Measurements from ENCODE around the gene CDC42BPA. TPM values are rescaled to one million over a fixed set of nuclear protein-coding genes. Genes with fewer than 3 reads are reported as not detected.

Gene CDC42BPA
- total RNA-seq, 1 donor from 2014 or later: 95.7 TPM

GRCh38 chr1:226972931-226973330 lies 345.4 kb downstream of the CDC42BPA start:
- no peak for DNase-seq (ENCODE audit: extremely low spot score, unreplicated experiment)
- H3K27me3 Mint-ChIP-seq (ENCODE audit: unreplicated experiment): no peaks in the 10 kb centered on the region
- H3K9me3 Mint-ChIP-seq (ENCODE audit: unreplicated experiment): peaks cover 7% of the 10 kb centered on the region
- no peak for TF ChIP-seq CTCF (IDR thresholded peaks at IDR 0.05)
- H3K36me3 Mint-ChIP-seq (ENCODE audit: unreplicated experiment): peaks cover 11% of the 10 kb centered on the region
- H3K27ac Mint-ChIP-seq (ENCODE audit: unreplicated experiment): no peak overlapping the region
- H3K4me1 Mint-ChIP-seq (ENCODE audit: unreplicated experiment): peaks cover 25% of the 10 kb centered on the region
- H3K4me3 Mint-ChIP-seq (ENCODE audit: unreplicated experiment): no peak overlapping the region

GRCh38 chr1:226971765-226972164 lies 346.5 kb downstream of the CDC42BPA start:
- TF ChIP-seq CTCF (IDR thresholded peaks at IDR 0.05): no peak
- H3K27ac Mint-ChIP-seq (ENCODE audit: unreplicated experiment): no peak overlapping the region
- peaks cover 7% of the 10 kb centered on the region for H3K9me3 Mint-ChIP-seq (ENCODE audit: unreplicated experiment)
- no peak for DNase-seq (ENCODE audit: extremely low spot score, unreplicated experiment)
- no peaks in the 10 kb centered on the region for H3K27me3 Mint-ChIP-seq (ENCODE audit: unreplicated experiment)
- peaks cover 25% of the 10 kb centered on the region for H3K4me1 Mint-ChIP-seq (ENCODE audit: unreplicated experiment)
- H3K36me3 Mint-ChIP-seq (ENCODE audit: unreplicated experiment): peaks cover 11% of the 10 kb centered on the region
- no peak overlapping the region for H3K4me3 Mint-ChIP-seq (ENCODE audit: unreplicated experiment)

- Mint-ChIP-seq H3K27ac (ENCODE audit: unreplicated experiment) (no peak overlapping the region), H3K4me3 (ENCODE audit: unreplicated experiment) (no peak overlapping the region), H3K36me3 (ENCODE audit: unreplicated experiment) (peaks cover 14% of the 10 kb centered on the region), H3K9me3 (ENCODE audit: unreplicated experiment) (peaks cover 7% of the 10 kb centered on the region), H3K27me3 (ENCODE audit: unreplicated experiment) (no peaks in the 10 kb centered on the region), H3K4me1 (ENCODE audit: unreplicated experiment) (no peaks in the 10 kb centered on the region)
- DNase-seq (ENCODE audit: extremely low spot score, unreplicated experiment): no peak
- no peak for TF ChIP-seq CTCF (IDR thresholded peaks at IDR 0.05)
Observed at GRCh38 chr1:226967665-226968064, 350.6 kb downstream of the CDC42BPA start.

GRCh38 chr1:226966683-226967082 lies 351.6 kb downstream of the CDC42BPA start:
- no peaks in the 10 kb centered on the region for H3K4me1 Mint-ChIP-seq (ENCODE audit: unreplicated experiment)
- H3K9me3 Mint-ChIP-seq (ENCODE audit: unreplicated experiment): peaks cover 2% of the 10 kb centered on the region
- TF ChIP-seq CTCF (IDR thresholded peaks at IDR 0.05): no peak
- H3K27ac Mint-ChIP-seq (ENCODE audit: unreplicated experiment): no peak overlapping the region
- H3K36me3 Mint-ChIP-seq (ENCODE audit: unreplicated experiment): peaks cover 8% of the 10 kb centered on the region
- no peaks in the 10 kb centered on the region for H3K27me3 Mint-ChIP-seq (ENCODE audit: unreplicated experiment)
- DNase-seq (ENCODE audit: extremely low spot score, unreplicated experiment): no peak
- H3K4me3 Mint-ChIP-seq (ENCODE audit: unreplicated experiment): no peak overlapping the region

GRCh38 chr1:226965581-226966440 lies 352.5 kb downstream of the CDC42BPA start:
- Mint-ChIP-seq H3K4me3 (ENCODE audit: unreplicated experiment) (no peak overlapping the region), H3K27me3 (ENCODE audit: unreplicated experiment) (no peaks in the 10 kb centered on the region), H3K27ac (ENCODE audit: unreplicated experiment) (no peak overlapping the region), H3K9me3 (ENCODE audit: unreplicated experiment) (no peaks in the 10 kb centered on the region), H3K36me3 (ENCODE audit: unreplicated experiment) (peaks cover 5% of the 10 kb centered on the region), H3K4me1 (ENCODE audit: unreplicated experiment) (no peaks in the 10 kb centered on the region)
- DNase-seq (ENCODE audit: extremely low spot score, unreplicated experiment): no peak
- TF ChIP-seq CTCF (IDR thresholded peaks at IDR 0.05): no peak

All from osteocyte (in vitro differentiated cells).